Subcutaneous adipose tissue (tissue), 4 donors: ENCODE results near the gene SCG2. TPM values are rescaled to one million over a fixed set of nuclear protein-coding genes. Genes with fewer than 3 reads are reported as not detected.

Experiments used
- total RNA-seq, 4 donors: library from RNA; depleted of rRNA; stranded (reverse); fragments of >200 nt; gene quantifications; one replicate each; pipeline ENCODE4 v1.1.0, GENCODE V29; 2016
- TF ChIP-seq, protein P1 (sequence below): fragments of 450-650 bp; IDR thresholded peaks from one replicate; pipeline ENCODE4 v1.5.1; 2016; ENCODE audit warnings: low read depth, mild to moderate bottlenecking, control low read depth, antibody characterized with exemption, moderate library complexity

The SCG2 gene
- total RNA-seq, 4 donors from 2014 or later: 0.17 to 3.1 TPM; not detected in 2

DNA sequence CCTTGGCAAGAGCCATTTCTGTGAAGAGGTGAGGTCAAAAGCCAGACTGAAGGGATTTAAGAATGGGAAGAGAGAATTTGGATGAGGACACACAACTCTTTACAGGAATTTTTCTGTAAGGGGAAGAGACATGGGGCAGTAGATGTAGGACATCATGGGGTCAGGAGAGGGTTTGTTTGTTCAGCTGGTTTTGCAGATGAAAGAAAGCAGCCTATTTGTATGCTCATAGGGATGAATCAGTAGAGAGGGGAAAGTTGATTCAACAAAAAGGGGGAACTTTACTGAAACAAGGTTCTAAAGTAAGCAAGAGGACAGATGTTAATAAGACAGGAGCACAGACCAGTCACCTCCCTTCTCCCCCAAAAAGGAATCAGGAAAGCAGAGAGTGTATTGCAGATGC is 11.2 kb downstream of the SCG2 start:
- TF ChIP-seq, protein P1, sequence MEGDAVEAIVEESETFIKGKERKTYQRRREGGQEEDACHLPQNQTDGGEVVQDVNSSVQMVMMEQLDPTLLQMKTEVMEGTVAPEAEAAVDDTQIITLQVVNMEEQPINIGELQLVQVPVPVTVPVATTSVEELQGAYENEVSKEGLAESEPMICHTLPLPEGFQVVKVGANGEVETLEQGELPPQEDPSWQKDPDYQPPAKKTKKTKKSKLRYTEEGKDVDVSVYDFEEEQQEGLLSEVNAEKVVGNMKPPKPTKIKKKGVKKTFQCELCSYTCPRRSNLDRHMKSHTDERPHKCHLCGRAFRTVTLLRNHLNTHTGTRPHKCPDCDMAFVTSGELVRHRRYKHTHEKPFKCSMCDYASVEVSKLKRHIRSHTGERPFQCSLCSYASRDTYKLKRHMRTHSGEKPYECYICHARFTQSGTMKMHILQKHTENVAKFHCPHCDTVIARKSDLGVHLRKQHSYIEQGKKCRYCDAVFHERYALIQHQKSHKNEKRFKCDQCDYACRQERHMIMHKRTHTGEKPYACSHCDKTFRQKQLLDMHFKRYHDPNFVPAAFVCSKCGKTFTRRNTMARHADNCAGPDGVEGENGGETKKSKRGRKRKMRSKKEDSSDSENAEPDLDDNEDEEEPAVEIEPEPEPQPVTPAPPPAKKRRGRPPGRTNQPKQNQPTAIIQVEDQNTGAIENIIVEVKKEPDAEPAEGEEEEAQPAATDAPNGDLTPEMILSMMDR: no peak

DNA sequence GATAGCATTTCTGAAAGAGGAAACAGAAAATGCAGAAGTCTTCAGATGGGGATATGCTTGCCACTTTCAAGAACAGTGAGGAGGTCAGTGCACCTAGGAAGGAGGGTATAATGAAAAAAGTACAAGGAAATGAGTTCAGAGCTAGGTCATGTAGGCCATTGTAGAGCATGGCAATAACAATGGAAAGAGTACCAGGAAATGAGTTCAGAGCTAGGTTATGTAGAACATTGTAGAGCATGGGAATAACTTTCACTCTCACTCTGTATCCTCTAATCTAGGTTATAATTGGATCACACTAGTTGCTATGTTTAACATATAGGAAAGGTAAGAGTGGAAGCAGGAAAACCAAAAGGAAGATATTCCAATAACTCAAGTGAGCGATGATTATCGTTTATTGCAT is 12.3 kb downstream of the SCG2 start:
- TF ChIP-seq, protein P1: no peak

DNA sequence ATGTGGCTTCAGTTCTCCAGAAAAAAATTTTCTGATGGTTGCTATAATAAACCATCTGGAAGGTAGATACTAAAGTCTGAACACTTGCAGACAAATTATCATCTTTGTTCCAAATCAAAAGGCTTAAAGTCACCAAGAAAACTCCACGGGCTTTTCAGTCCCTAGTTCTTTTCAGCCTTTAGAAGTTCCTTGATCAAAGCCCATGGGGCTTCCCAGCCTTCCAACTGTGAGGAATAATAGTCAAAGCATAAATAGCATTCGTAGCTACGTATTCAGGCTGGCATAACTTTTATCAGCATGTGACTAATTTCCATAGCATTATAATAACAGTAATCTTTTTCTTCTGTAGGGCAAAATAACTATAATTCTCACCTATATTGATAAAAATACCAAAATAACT is 13.9 kb downstream of the SCG2 start:
- TF ChIP-seq, protein P1: no peak

DNA sequence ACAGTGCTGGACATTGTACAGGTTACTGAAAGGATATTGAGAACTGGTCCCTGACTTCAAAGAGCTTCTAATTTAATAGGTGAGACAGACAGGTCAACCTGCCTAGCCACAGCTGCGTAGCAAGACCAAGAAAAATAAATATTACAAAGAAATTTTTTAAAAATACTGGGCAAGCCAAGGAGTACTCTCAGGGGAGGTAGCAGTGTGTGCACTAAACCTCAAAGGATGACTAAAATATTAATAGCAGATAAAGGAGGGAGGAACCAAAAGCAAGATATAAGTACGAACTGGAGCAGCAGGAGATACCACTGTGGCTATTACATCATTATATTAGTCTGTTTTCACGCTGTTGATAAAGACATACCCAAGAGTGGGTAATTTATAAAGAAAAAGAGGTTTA is 14.9 kb downstream of the SCG2 start:
- TF ChIP-seq, protein P1: no peak

DNA sequence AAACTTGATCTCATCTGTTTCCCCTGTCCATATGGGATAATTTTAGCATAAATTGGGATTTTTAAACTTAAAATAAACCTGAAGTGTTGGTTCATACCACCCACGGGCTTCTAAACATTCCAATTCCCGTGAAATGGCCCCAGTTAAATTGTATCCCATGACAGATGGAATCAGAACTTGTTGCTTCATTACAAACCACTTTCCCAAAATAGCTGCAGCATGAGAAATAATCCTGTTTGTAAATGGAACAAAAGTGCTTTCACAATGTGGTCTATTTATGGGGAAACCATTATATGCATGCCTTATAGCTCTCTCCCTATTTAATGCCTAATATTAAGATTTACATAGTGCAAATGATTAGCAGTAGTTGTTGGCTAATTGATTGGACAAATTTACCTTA is 15.9 kb downstream of the SCG2 start:
- TF ChIP-seq, protein P1: no peak

DNA sequence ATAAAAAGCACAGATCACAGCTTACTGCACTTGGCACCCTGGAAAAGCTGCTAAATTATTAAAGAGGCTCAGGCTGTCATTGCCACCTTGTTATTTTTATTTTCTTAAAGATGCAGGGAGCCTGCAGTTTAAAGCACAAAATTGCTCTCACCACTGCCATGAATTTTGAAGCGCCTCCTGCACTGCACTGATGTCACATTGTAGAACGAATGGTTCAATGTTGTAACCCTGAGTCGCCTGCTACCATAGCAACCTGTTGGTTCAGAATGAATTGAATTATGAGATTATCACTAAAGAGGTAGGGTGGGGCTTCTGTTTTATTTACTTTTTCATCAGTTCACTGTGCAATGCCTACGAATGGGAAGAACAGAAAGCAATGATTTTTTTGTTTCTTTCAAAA is 16.5 kb downstream of the SCG2 start:
- TF ChIP-seq, protein P1: no peak

DNA sequence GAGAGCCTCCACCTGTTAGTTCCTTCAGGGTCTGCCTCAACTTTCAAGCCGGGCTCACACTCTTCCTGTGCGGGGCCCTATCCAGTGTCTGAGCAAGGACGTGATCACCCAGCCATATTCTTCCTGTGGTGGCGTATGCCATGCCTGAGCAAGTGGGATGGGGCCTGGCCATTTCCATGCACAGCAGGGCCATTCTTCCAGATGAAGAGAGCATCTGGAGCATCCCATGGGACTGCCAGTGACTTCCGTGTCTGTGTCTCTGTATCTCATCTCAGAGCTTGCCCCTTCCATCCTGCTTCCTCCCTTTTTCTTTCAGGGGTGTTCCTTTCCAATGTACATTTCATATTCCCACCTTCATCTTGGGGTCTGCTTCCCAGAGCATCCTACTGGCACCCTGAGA is 20.2 kb downstream of the SCG2 start:
- TF ChIP-seq, protein P1: no peak

DNA sequence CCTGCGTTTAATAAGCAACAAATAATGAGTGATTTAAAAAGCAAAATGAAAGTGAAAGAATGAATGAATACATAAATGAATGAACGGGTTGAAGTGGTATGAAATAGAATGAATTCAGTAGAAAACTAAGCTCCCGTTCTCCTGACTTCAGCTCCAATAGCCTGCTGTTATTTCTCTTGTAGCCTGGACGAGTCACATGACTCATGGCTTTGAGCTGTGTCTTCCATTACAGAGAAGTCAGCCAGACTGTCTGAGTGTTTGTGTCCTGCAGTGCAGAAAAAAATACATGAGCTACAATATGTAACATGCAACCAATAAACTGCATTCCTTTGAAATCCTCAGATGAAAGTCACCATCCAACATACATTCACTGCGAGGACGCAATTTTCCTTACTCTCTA is 21.2 kb downstream of the SCG2 start:
- TF ChIP-seq, protein P1: no peak
